ENCODE measurements around the gene TMEM97. TPM values are rescaled to one million over a fixed set of nuclear protein-coding genes. Genes with fewer than 3 reads are reported as not detected.

The TMEM97 gene
- total RNA-seq, 1 experiment from 2014 or later, result 55.6 TPM

- H3K79me2 ChIP-seq (ENCODE audit: insufficient read depth, low read length), result no peaks in the 10 kb centered on the region
- H3K4me1 ChIP-seq (ENCODE audit: control insufficient read depth in 1 of 2, insufficient read depth in 2 of 2, low read length in 2 of 2), result peaks cover 11 to 20% of the 10 kb centered on the region in 2 experiments; a peak in 3 of 4 replicates
- no TSS peak for BruUV-seq (replicated peaks)
- peak; percentile 96 for ATAC-seq
- H3K27ac ChIP-seq (ENCODE audit: low read depth, low read length), result no peak within 1 kb of the TSS
- no peaks in the 10 kb centered on the region for H3K9me2 ChIP-seq (ENCODE audit: insufficient read depth)
- no peaks in the 10 kb centered on the region for H3K36me3 ChIP-seq (ENCODE audit: control insufficient read depth in 1 of 2, insufficient read depth in 2 of 2, low read length in 2 of 2)
- peak within 1 kb of the TSS; percentile 77 for H3K4me2 ChIP-seq (ENCODE audit: low read length)
- H2AFZ ChIP-seq (ENCODE audit: low read depth, low read length, poor library complexity, severe bottlenecking), result no peak within 1 kb of the TSS
- H3K27me3 ChIP-seq (ENCODE audit: insufficient read depth, low read length), result no peaks in the 10 kb centered on the region
- no peaks in the 10 kb centered on the region for H3K9me3 ChIP-seq (ENCODE audit: control insufficient read depth in 1 of 2, insufficient read depth in 1 of 2, low read depth in 1 of 2, low read length in 2 of 2)
- H3K4me3 ChIP-seq (replicated peaks in 1 of 2; ENCODE audit: low read depth in 1 of 2, low read length in 2 of 2), result peak within 1 kb of the TSS; percentile 17 to 50; a peak in 3 of 4 replicates
- intact Hi-C loops (cut with micrococcal nuclease), result loop anchor here (10.0 kb wide), 2 partner anchors 57 to 73 kb away; partner anchors contain the start of gene TMEM97
- no peak within 1 kb of the TSS for H3K9ac ChIP-seq (ENCODE audit: low read length)
- RAD21 ChIA-PET (ENCODE audit: low non-redundant PET in 1 of 2, low total read pairs in 2 of 2, uncharacterized antibody in 2 of 2, unreplicated experiment in 2 of 2), result no interaction called here
- no peaks in the 10 kb centered on the region for H4K20me1 ChIP-seq (ENCODE audit: insufficient read depth)
- DNase-seq (ENCODE audit: low read depth, low spot score), result peak; percentile 31
- CTCF ChIA-PET, result no interaction called here
- POLR2A ChIA-PET, result no interaction called here
- TF ChIP-seq TCF7L2 (IDR thresholded peaks at IDR 0.05; ENCODE audit: borderline replicate concordance, extremely low read depth, insufficient read depth, insufficient read length) (peak; percentile 67), EGR1 (IDR thresholded peaks at IDR 0.05; ENCODE audit: low read depth) (0 out of 2 replicates have a peak, but pooled peaks have one; percentile 26), ZFX (IDR thresholded peaks at IDR 0.05) (no peak), ATF3 (IDR thresholded peaks at IDR 0.05) (no peak), SRF (IDR thresholded peaks at IDR 0.05; ENCODE audit: low read depth) (no peak), REST (IDR thresholded peaks at IDR 0.05; ENCODE audit: low read depth) (no peak), MAX (IDR thresholded peaks at IDR 0.05) (peak; percentile 35; the same call in 1 of the 2 replicates)
Measured at GRCh38 chr17:28371245-28372202, 52.5 kb downstream of the TMEM97 start, which contains the start of gene SARM1. Gene SARM1 (plus strand): TSS chr17:28371694. CDS start chr17:28372033, 339 bp downstream.
